ENCODE data around the gene ELOA. TPM values are rescaled to one million over a fixed set of nuclear protein-coding genes. Genes with fewer than 3 reads are reported as not detected.
A peak's percentile ranks its signal among the peaks of the same experiment; 100 is the strongest.

The ELOA gene
- total and polyA plus RNA-seq, 9 of the 15 experiments (the other 6 are each of a cell fraction or from before 2014, with no cell fraction given) = 31.9 to 98.6 (median 61.3) TPM

DNA sequence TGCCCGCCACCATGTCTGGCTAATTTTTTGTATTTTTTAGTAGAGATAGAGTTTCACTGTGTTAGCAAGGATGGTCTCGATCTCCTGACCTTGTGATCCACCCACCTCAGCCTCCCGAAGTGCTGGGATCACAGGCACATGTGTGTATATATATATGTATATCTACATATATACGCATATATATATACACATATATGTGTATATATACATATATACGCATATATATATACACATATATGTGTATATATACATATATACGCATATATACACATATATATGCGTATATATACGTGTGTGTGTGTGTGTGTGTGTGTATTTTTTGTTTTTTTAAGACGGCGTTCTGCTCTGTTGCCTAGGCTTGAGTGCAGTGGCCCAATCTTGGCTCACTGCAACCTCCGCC is 39.9 kb downstream of the ELOA start (continued):
- TF ChIP-seq ZNF449 (CRISPR knock-in tag; IDR thresholded peaks at IDR 0.05) = peak; percentile 84
- TF ChIP-seq HOXB6 (CRISPR knock-in tag; IDR thresholded peaks at IDR 0.05; ENCODE audit: borderline replicate concordance) = 0 out of 2 replicates have a peak, but pooled peaks have one; percentile 39

DNA sequence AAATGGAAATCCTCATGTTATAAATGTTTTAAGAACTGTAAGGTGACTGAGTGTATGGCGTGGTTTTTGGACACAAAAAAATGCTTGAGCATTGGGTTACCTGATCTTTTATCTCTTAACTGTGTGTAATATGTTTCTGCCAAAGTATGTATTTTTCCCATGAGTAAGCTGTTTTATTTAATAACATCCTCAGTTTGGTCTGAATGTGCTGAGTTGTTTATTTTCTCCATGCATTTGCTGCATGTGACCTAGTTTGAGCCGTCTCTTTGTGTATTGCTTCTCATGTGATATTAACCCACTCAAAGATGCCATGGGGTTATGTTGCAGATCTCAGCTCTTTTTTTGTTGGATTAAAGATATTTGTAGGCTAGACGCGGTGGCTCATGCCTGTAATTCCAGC is 41.6 kb downstream of the ELOA start:
- WGBS (ENCODE audit: insufficient coverage, low coverage, missing lambda C conversion rate) = 98% methylated on average over 4 of the region's 4 CpGs
- H3K79me2 ChIP-seq (ENCODE audit: control insufficient read depth, insufficient read depth, low read length) = peaks cover 48% of the 10 kb centered on the region

More for the DNA sequence above, 41.6 kb downstream of the ELOA start:
- H3K9ac ChIP-seq (ENCODE audit: insufficient read depth in 1 of 2, low read depth in 2 of 2, low read length in 2 of 2) = no peak overlapping the region
- no peak overlapping the region for H3K27ac ChIP-seq (ENCODE audit: extremely low read depth, low read depth, low read length)
- no peak overlapping the region for H3K4me3 ChIP-seq
- H2AFZ ChIP-seq (ENCODE audit: low read depth, low read length) = no peak overlapping the region
- H3K27me3 ChIP-seq (ENCODE audit: control insufficient read depth in 2 of 2, insufficient read depth in 2 of 2, low read length in 2 of 2) = no peaks in the 10 kb centered on the region
- POLR2A ChIA-PET = interaction anchor here (0.6 kb wide), 1 partner anchor 13 kb away, joined by 3 read pairs; no protein-coding TSS in a partner anchor
- no peaks in the 10 kb centered on the region for H3K9me1 ChIP-seq (ENCODE audit: control insufficient read depth, insufficient read depth, low read length)
- in situ Hi-C loops (cut with MboI) = no loop called here
- BruUV-seq (replicated peaks) = no TSS peak
- H3K36me3 ChIP-seq (ENCODE audit: control insufficient read depth, insufficient read depth, low read length) = peaks cover 83% of the 10 kb centered on the region
- H4K20me1 ChIP-seq (replicated peaks; ENCODE audit: control insufficient read depth, insufficient read depth, low read length) = no peaks in the 10 kb centered on the region
- ATAC-seq = no peak
- TF ChIP-seq NR2C2 (CRISPR knock-in tag; IDR thresholded peaks at IDR 0.05) = no peak
- no peak for TF ChIP-seq NR2C2 (tag; IDR thresholded peaks at IDR 0.05)
- no peak for TF ChIP-seq TCF15 (CRISPR knock-in tag; IDR thresholded peaks at IDR 0.05)
- peak; percentile 72 for TF ChIP-seq C11orf30 (IDR thresholded peaks at IDR 0.05; ENCODE audit: low read depth)
- TF ChIP-seq ZNF316 (IDR thresholded peaks at IDR 0.05) = peak; percentile 89
- TF ChIP-seq MAFG (tag; conservative IDR thresholded peaks at IDR 0.05) = peak; percentile 65
- 0 out of 2 replicates have a peak, but pooled peaks have one; percentile 15 for TF ChIP-seq MAFF (IDR thresholded peaks at IDR 0.05; ENCODE audit: low read length)
- no peak for DNase-seq (ENCODE audit: extremely low read depth in 1 of 4, low spot score in 3 of 4)
- CTCF ChIA-PET (ENCODE audit: low intra/inter-chr PET ratio) = no interaction called here
- no peaks in the 10 kb centered on the region for H3K9me3 ChIP-seq (replicated peaks; ENCODE audit: control insufficient read depth, insufficient read depth, low read depth, low read length)
- no peak overlapping the region for H3K4me2 ChIP-seq (ENCODE audit: insufficient read depth, low read length)
- intact Hi-C loops (cut with micrococcal nuclease) = no loop called here
- FAIRE-seq = no peak
- peaks cover 4 to 13% of the 10 kb centered on the region in 2 experiments; a peak in 4 of 5 replicates for H3K4me1 ChIP-seq (replicated peaks in 1 of 2; ENCODE audit: control insufficient read depth in 2 of 2, insufficient read depth in 2 of 2, low read length in 2 of 2)

All from K562 (cell line).